GM18909 (cell line): ENCODE results near the gene NEURL4.
A peak's percentile ranks its signal among the peaks of the same experiment; 100 is the strongest.

Source experiments
- ATAC-seq: cut with Tn5 transposase; IDR thresholded peaks from one replicate; pipeline ENCODE4 v1.9.1; 2021; ENCODE audit warnings: mild to moderate bottlenecking; ENCODE audit not compliant: unreplicated experiment, poor library complexity

NEURL4 gene

GRCh38 chr17:7281953-7282751 is 47.0 kb downstream of the NEURL4 start:
- ATAC-seq, result no peak

GRCh38 chr17:7281074-7281952 is 47.8 kb downstream of the NEURL4 start, which contains the start of gene SLC2A4:
Gene SLC2A4, plus strand, starts transcription at chr17:7281718. Its CDS starts 217 bp downstream, at chr17:7281935.
- peak; percentile 66 for ATAC-seq

- peak; percentile 56 for ATAC-seq
Measured at GRCh38 chr17:7280519-7281073, 48.5 kb downstream of the NEURL4 start.

- ATAC-seq, result no peak
Measured at GRCh38 chr17:7279448-7279847, 49.7 kb downstream of the NEURL4 start.

- ATAC-seq, result no peak
Measured at GRCh38 chr17:7266784-7267183, 62.4 kb downstream of the NEURL4 start.
